Activated CD4-positive, alpha-beta T cell treated with anti-CD3 and anti-CD28 coated beads, Interleukin-2, amount 50 U/mL, for 48 hours (primary cell): Measurements from ENCODE around the gene CCDC188.

ENCODE experiments used
- DNase-seq, 2 experiments: peaks; one replicate each; pipeline ENCODE4 v3.0.0-alpha.2; 2020

The CCDC188 gene

DNA sequence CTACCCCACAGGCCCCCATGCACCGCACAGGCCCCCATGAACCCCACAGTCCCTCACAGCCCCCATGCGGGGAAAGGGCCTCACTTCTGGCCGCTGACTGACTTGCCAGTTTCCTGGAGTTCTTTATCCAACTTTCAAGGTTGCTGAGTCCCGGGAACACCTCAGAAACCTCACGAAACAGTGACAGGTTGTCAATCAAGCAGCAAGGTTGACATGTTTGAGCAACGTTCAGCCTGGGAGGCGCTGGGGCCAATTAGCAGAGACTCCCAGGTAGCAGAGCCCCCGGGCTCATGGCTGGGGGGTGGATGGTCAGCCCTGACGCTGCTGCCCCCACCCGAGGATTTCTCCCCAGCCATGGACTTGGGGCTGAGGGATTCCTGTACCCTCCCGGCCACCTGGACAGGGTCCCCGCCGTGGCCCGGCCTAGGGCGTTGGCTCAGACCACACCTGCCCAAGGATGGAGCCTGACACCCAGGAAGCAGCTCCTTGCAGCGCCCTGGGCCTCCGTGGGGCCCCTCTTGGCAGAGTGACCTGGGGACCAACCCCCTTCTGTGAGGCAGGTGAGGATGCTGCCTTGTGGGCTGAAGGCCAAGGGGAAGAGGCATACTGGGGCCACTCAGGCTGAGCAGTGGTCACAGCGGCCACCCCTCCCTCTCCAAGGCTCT, 33.8 kb upstream of the CCDC188 start:
- no peak for DNase-seq

DNA sequence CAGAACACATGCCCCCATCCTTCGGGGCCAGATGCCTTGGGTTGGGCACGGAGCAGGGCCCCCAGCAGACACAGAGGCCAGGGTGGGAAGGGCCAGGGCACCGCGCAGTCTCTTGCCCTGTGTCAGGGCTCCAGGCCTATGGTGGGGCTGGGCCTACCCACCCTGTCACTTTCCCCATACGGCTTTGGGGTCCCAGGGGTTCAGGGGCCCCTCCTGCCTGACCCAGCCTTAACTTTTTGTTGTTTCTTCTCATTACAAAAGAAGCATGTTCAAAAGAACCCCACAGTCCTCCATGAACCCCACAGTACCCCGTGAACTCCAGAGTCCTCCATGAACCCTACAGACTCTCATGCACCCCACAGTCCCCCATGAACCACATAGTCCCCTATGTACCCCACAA, 33.0 kb upstream of the CCDC188 start:
- DNase-seq, result no peak

DNA sequence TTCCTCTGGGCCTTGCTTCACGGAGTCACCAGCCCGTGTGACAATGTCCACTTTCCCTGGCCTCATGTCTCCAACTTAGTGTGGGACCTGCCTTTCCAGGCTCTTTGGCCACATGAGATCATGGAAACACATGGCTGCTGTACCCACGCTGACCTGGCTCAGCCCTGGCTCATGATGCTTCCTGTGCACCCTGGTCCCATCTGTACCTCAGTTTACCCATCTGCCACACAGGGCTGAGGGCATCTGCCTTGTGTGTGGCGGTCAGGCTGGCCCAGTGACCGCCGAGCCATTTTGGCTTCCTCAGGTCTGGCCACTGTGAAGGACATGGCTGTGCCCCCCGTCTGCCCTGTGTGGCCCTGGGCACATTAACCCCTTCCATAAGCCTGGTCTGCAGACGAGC, 32.2 kb upstream of the CCDC188 start:
- DNase-seq, result no peak

DNA sequence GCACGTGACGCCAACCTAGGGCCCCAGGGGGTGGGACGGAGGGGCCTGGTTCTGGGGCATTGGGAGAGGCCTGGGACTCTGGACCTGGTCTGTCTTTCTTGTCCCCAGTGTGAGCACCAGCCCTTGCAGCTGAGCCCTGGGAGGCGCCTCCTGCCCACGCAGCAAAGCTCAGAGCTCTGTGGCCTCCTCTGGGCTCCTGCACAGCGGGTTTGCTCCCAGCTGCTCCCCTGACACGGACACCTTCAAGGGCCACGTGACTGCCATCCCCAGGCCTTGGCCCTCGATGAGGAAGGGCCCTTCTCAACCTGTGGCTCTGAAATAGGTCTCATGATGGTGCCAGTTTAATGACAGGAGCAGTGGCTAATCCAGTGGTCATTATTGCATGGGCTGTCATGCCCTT, 31.5 kb upstream of the CCDC188 start:
- no peak for DNase-seq

DNA sequence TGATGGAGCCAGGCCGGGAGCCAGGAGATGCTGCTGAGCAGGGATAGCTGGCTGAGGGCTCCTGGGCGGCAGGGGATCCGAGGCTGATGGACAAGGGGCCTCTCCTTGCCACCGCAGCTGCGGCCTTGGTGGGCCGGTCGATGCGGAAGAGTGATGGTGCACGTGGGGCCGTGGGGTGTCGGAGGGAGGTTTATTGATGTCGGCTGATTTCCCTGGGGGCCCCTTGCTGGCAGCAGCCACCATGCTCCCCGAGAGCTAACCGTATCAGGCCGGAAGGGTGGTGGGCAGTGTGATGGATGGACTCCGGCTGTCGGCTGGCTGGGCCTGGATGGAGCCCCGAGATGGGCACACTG, 31.0 kb upstream of the CCDC188 start:
- DNase-seq, result no peak

DNA sequence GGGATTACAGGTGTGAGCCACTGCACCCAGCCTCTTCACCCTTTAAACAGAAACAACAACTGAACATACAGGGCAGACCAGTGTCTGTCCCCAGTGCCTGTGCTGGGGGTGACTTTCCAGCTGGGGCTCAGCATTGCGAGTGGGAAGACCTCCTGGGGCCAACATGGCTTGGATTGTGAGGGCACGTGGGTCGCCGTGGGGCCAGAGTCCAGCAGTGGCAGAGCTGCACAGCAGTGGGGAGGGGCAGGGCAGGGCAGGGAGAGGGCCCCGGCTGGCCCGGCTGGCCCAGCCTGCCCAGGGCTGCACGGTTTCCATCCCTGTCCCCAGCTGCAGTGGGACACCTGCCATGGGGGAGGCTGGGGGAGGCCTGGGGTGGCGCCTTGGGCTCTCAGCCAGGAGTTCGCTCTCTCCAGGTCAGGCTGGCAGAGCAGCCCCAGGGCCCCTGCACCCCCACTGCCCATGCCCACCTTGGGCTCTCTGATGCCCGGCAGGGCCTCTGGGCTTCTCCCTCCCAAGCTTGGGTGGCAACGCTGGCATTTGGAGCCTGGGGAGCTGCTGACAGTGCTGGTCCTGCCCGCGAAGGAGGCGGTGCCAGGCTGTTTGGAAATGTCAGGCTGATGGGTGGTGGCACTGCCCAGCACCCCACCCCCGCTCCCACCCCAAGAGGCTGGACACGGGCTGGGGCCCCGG, 30.5 kb upstream of the CCDC188 start:
- DNase-seq, result no peak

DNA sequence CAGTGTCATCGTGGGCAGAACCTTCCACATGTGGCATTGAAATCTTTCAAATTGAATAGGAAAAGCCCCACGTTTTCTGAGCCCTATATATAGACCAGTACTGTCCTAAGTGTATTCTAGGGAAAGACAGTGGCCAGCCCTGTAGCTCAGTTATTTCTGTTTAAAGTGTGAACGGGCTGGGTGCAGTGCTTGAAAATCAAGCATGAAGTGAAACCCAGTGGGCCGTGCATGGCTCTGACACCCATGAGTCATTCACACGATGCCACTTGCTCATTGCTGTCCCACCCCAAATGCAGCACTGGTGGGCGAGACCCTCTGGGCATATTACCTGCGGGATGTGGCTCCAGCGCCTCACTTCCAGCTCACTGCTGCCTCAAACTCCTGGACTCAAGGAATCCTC, 29.8 kb upstream of the CCDC188 start:
- no peak for DNase-seq

DNA sequence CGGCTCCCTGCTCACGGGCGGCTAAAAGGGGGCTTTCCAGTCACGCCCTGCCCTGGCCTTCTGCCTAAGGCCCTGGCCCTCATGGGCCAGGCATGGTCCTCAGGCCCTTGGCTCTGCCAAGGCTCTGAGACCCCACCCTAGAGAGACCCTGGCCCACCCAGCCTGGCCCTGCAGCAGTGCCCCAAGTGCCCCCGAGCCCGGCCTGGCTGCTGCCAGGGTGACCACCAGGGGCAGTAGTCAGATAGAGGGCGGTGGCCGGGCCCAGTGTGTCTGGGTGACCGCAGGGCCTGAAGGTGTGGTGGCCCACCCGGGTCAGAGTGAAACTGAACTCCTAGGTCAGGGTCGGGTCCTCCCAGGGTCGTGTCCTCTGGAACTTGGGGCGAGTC, 29.4 kb upstream of the CCDC188 start:
- DNase-seq, result no peak

DNA sequence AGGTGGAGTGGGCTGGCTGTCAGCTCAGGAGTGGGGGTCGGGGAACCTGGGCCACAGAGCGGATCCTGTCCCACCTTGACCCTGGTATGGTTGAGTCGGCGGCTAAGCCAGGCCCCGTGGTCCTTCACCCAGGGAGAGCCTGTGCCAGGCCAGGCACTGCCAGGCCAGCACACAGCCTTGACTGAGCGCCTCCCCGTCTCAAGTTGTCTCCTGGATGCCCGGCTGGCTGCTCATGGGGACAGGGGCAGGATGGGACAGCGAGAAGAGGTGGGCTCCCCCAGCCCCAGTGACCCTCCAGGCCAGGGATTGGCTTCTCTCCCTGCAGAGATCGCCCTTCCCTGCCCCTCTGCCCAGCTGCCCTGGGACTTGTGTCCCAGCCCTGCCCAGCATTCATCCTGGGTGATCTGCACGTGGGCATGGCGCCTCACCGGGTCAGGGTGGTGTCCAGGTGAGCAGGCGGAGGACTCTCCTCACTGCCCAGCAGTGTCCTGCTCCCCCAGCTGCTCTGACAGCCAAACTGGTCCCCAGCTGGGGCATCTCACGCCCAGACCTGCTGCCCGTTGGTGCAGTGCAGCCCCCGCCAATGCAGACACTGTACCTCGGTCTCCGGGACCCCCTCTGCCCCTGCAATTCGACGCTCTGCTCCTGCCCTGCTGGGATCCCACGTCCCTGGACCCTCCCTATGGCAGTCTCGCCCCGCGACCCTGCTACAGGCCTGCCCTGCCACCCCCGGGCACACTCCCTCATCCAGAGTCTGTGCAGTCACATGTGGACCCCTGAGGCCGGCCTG, 28.8 kb upstream of the CCDC188 start:
- DNase-seq, result no peak

DNA sequence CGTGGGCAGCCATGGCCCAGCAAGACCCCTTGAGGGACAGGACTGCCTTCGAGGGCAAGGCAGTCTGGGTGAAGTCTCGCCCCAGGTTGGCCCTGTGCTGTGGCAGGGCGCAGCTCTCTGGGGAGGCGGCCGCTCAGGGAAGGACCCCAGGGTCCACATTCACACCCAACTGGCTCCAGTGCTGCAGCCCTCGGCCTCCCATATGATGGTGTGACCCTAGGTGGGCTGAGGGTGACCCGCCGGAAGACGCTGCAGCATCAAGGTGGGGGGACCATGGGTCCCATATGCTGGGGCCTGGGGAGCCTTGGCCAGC, 28.0 kb upstream of the CCDC188 start:
- DNase-seq, result no peak

DNA sequence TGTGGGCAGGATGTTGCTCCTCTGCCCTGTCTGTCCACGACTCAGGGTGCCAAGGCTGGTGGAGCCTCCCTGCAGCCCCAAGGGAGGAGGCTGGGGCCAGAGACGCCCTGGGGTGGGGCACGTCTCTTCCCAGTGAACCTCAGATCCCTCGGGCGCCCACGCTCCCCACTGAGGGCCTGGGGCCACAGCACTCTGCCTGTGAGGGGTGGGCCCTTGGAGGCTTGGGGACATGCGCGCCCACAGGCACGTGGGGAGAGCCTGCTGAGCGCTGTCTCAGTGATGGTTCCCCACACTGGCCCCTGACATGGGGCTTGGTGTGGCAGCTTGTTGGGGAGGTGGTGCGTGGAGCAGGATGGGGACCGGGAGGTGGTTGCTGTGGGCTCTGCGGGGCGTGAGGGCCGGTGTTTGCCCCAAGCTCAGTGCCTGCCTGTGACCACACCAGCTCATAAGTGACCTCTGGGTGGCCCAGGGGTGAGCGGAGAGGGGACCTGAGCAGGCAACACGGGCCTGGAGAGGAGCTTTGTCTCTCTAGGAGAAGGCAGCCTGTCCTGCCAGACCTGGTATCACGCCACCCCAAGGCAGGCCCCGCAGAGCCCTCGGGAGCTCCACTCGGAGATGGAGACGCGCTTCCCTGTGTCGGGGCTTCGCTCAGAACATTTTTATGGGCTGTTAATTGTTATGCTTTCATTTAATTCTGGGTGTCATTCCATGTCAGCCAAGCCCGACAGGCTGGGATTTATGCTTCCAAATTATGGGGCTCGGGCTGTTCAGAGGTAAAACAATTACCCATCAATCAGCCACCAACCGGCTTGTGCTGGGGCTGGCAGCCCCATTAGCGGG, 27.4 kb upstream of the CCDC188 start:
- DNase-seq, result no peak

DNA sequence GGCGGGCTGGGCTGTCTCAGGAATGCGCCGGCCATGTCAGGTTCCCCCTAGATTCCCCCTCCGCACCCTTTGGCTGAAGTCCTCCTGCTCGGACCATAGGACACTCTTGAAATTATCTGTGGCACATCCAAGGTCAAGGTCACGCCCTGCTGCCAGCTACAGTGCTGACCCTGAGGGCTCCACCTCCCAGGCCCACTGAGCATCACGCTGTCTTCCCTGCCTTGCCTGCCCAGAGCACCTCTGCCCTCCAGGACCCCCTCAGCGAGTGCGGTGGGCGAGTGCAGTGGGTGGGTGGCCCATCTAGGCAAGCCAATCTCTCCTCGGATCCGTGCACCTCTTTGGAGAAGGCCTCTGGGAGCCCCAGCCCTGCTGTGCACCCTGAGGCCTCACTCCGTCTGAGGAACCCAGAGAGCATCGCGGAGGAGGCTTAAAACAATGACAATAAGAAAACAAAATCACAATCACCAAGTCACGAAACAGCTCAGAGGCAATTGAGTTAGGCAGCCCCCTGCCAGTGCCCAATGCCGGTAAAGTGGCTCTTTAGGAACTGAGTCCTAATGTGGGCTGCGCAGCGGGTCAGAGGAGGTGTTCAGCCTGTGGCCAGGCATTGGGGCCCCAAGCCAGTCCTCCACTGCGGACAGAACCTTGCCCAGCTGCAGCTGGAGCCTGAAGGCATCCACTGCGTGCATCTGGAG, 26.5 kb upstream of the CCDC188 start:
- no peak for DNase-seq

DNA sequence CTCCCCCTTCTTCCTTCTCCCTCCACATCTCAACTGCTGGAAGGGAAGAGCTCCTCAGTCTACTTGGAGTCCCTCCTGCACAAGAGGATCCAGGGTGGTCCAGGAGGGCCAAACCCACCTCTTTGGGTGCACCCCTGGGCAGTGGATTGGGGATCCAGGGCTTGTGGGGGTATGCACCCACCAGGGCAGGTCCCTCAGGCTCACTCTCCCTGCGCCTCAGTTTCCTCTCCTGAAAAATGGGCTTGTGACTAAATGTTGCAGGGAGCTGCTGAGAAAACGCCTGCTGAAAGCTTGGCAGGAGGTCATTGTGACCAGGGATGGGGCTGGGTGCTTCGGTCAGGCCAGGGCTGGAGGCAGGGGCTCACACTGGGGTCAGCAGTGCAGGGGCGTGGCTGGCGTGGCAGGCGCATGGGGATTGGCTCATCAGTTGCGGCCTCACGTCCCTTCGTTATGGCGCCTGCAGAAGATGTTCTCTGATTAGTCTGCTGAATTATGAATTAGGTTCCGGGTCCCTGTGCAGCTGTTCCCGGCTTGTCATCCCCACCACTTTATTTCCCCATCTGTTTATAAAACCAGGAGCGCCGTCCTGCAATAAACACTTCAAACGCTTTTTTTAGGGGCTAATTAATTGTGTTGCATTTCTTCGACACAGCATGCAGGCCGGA, 25.7 kb upstream of the CCDC188 start:
- DNase-seq, result no peak

DNA sequence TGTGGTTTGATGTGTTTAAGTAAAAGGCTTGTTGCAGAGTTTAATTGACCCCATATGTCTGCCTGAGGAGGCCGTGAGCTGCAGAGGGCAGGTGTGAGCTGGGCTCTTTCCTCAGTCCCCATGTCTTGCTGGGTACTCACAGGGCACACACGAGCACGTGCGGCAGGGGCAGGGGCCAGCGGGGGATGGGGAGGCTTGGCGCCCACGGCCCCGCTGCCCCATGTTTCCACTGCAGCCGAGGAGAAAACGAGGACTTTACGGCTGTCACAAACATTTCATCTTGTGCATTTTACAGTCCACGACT, 24.7 kb upstream of the CCDC188 start:
- DNase-seq, result no peak

DNA sequence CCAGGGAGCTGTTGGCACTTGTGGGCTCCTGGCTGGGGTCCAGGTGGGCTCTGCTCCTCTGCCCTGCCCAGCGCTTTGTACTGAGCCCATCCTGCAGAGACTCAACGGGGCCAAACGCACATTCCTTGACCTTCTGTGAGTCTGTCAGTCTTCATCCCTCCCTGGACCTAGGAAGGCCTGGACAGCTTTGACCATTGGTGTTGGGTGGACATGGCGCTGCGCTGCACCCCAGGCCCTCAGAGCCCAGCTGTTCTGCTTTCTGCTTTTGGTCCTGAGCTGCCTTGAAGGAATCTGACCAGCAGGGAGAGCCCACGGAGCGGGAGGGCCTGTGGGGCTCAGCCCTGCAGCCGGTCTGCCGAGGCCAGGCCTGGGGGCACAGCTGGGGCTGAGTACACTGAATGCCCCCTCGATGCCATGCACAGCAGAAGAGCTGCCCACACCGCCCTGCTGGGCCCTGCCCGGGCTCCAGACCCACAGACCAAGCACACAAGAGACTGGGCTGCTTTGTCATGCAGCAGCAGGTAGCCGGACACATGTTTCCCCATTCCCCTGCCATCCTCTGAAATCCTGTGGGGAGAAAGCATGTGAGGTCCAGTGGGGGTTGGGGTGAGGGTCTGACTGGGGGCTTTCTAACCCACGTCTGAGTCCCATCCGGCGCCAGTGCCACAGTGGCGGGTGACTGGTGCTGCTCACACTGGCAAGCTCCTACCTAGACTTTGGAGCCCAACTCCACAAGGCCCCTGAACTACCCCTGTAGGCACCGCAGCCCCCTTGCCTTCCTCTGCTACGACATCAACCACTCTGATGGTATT, 24.1 kb upstream of the CCDC188 start:
- DNase-seq, result no peak

DNA sequence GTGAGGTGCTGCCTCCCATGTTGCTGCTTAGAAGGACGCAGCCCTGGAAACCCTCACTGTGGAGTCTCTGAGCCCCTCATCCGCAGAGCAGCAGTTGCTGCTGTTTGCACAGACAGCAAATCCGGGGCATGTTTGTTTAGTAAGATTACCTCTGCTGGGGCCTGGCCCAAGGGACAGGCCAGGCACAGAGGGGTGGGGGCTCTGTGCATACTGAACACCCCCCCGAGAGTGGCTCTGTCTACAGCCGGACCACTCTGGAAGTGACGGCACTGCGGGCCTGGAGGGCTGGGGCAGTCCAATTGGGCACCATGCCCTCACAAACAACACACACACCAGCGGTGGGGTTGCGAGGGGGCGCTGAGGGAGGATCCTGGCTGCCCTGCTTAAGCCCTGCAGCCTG, 22.9 kb upstream of the CCDC188 start:
- no peak for DNase-seq

DNA sequence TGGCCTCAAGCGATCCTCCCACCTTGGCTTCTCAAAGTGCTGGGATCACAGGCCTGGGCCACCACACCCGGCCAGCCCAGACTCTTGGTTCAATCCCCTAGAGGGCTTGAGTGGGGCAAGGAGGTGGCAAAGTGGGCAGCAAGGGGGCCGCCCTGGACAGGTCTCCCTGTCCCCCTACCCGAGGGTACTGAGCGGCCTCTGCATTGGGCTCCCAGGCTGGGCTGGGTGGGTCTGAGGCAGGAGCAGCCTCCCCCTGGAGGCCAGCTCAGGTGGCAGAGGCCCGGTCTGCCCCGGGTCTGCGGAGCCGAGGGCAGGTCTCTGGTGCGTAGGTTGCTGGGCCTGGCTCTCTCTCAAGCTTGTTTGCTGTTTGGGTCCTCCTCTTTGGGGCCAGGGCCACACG, 22.4 kb upstream of the CCDC188 start:
- DNase-seq, result no peak

DNA sequence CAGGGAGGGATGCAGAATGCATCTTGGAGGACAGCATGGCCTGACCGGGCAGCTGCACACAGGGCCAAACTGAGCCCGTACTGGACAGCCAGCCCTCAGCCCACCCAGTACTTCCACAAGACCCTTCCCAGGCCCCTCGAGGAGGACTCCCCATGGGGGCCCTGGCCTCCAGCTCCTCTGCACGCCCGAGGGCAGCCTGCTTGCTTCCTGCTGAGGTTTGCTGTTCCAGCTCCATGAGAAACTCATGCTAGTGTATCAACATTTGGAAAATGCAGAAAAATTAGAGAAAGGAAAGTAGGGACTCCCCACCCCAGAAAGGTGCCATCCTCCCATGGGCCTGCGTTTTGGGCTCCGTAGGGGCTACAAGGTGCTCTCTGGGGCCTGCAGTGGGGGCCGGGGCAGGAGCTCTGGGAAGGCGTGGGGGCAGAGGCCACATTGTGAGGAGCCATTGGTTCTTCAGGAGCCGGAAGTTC, 21.3 kb upstream of the CCDC188 start:
- no peak for DNase-seq

DNA sequence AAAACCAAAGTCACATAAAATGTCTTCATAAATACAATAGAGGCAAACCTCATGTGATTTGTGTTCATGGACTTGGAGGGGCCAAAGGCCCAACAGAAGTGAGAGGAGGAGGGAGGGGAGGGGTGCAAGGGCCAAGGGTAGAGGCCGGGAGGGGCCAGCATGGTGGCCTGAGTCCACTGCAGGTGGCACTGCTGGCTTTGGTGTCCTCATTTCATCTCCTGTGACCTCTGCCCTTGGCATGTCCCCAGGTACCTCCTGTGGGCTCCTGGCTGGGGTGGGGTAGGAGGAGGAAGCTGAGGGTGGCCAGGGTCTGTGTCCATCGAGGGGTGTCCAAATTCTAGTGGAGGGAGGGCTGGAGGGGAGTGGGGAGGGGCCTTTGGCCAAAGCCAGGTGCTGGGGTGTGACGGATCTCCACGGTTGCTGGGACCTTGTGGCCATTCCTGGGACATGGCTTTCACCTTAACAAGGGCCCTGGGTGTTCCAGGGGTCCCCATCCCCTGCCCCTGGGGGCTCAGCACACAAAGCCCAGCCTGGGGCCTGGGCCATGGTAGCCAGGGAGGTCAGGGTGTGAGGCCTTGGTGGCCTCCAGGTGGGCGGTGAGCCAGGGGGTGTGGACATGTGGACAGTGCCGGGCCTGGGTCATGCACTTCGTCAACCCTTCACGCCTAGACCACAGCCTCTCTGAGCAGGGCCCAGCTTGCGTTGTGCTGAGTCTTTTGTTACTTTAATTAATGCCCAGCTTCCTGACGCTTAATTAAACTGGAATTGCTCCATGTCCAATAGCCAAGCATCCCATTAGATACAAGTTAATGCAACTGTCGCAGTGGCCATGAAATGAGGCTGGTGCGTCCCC, 20.7 kb upstream of the CCDC188 start:
- DNase-seq, result no peak

DNA sequence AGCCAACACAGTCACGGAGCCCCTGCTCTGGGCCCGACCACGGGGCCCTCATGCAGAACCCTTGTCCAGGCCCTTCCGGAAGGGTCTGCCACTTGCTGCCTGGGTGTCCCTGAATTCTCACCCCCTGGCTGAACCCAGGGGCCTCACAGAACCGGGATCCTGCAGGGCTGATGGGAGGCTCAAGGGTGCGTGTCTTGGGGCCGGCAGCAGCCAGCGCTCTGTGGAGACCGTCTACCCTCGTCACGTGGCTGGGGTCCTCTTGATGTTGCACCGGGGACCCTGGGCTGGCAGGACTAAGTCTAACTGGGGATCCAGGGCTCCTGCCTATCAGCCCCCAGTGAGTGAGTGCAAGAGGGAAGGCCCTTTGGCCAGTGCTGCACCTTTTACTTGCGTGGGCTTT, 19.3 kb upstream of the CCDC188 start:
- no peak for DNase-seq
